Sciatic nerve (tissue), 2 donors: ENCODE data around the gene BCORL1. TPM values are rescaled to one million over a fixed set of nuclear protein-coding genes. Genes with fewer than 3 reads are reported as not detected.

Experiments used
- ATAC-seq: fragments of 200-7000 bp; cut with Tn5 transposase; one replicate; pipeline ENCODE4 v1.9.1; 2020; ENCODE audit warnings: mild to moderate bottlenecking, moderate library complexity
- DNase-seq: peaks from one replicate; pipeline ENCODE4 v3.0.0-alpha.2; 2020; ENCODE audit warnings: low spot score
- intact Hi-C: fragments of 100-400 bp; cut with DNase I; formaldehyde crosslinking; loops from one replicate; pipeline ENCODE4 v1.14.2; 2022
- total RNA-seq: library from RNA; stranded (reverse); fragmentation: NEBNext Ultra II Directional; extraction: Animal tissue kit (Norgen Biotek cat#: 25700); gene quantifications from one replicate; pipeline ENCODE4 v1.2.1, GENCODE V29; 2021
- donor health status: DM: no; HTN: no; CAD: no.
- donor health status: DM: no; HTN: no; CAD: no.

The BCORL1 gene
- total RNA-seq, 1 donor from 2014 or later, result 25.1 TPM

- ATAC-seq (no peak), DNase-seq (no peak)
- intact Hi-C loops, result no loop called here
Observed at GRCh38 chrX:129998021-129998420, 15.6 kb downstream of the BCORL1 start.

GRCh38 chrX:130001893-130002292 lies 19.5 kb downstream of the BCORL1 start:
- intact Hi-C loops, result no loop called here
- DNase-seq (no peak), ATAC-seq (no peak)

GRCh38 chrX:130002541-130002940 lies 20.1 kb downstream of the BCORL1 start:
- DNase-seq (no peak), ATAC-seq (no peak)
- intact Hi-C loops, result no loop called here

- intact Hi-C loops, result no loop called here
- DNase-seq, result no peak
- ATAC-seq, result no peak
Observed at GRCh38 chrX:130005089-130005807, 22.8 kb downstream of the BCORL1 start.

- no peak for DNase-seq
- ATAC-seq, result no peak
- intact Hi-C loops, result no loop called here
Observed at GRCh38 chrX:130009658-130010223, 27.3 kb downstream of the BCORL1 start.

GRCh38 chrX:130012683-130013082 lies 30.2 kb downstream of the BCORL1 start:
- ATAC-seq, result no peak
- intact Hi-C loops, result no loop called here
- no peak for DNase-seq

GRCh38 chrX:130013661-130014060 lies 31.2 kb downstream of the BCORL1 start:
- intact Hi-C loops, result no loop called here
- DNase-seq (no peak), ATAC-seq (peak; percentile 8)

GRCh38 chrX:130014356-130014755 lies 31.9 kb downstream of the BCORL1 start:
- intact Hi-C loops, result no loop called here
- DNase-seq (no peak), ATAC-seq (no peak)

GRCh38 chrX:130014770-130015169 lies 32.3 kb downstream of the BCORL1 start:
- ATAC-seq, result no peak
- no peak for DNase-seq
- intact Hi-C loops, result no loop called here

- intact Hi-C loops, result no loop called here
- ATAC-seq, result no peak
- no peak for DNase-seq
Observed at GRCh38 chrX:130015181-130015580, 32.7 kb downstream of the BCORL1 start.

- ATAC-seq (no peak), DNase-seq (no peak)
- intact Hi-C loops, result no loop called here
Observed at GRCh38 chrX:130018143-130018542, 35.7 kb downstream of the BCORL1 start.

- DNase-seq (no peak), ATAC-seq (no peak)
- intact Hi-C loops, result no loop called here
Observed at GRCh38 chrX:130020661-130021324, 38.4 kb downstream of the BCORL1 start.

GRCh38 chrX:130024127-130024526 lies 41.7 kb downstream of the BCORL1 start:
- peak; percentile 95 for ATAC-seq
- peak; percentile 84 for DNase-seq
- intact Hi-C loops, result no loop called here

GRCh38 chrX:130025256-130025655 lies 42.8 kb downstream of the BCORL1 start:
- ATAC-seq, result no peak
- no peak for DNase-seq
- intact Hi-C loops, result no loop called here

GRCh38 chrX:130027569-130027968 lies 45.1 kb downstream of the BCORL1 start:
- ATAC-seq, result no peak
- intact Hi-C loops, result no loop called here
- no peak for DNase-seq

GRCh38 chrX:130028196-130028595 lies 45.8 kb downstream of the BCORL1 start:
- intact Hi-C loops, result no loop called here
- ATAC-seq (no peak), DNase-seq (no peak)

- DNase-seq, result no peak
- ATAC-seq, result no peak
- intact Hi-C loops, result no loop called here
Observed at GRCh38 chrX:130030826-130031225, 48.4 kb downstream of the BCORL1 start.

- no peak for DNase-seq
- ATAC-seq, result no peak
- intact Hi-C loops, result no loop called here
Observed at GRCh38 chrX:130032552-130032951, 50.1 kb downstream of the BCORL1 start.

GRCh38 chrX:130034178-130034577 lies 51.7 kb downstream of the BCORL1 start:
- ATAC-seq (no peak), DNase-seq (no peak)
- intact Hi-C loops, result no loop called here

- DNase-seq, result no peak
- intact Hi-C loops, result no loop called here
- peak; percentile 42 for ATAC-seq
Observed at GRCh38 chrX:130039847-130040246, 57.4 kb downstream of the BCORL1 start.
